Vagina (tissue), 2 donors: Measurements from ENCODE around the gene SLC29A2. TPM values are rescaled to one million over a fixed set of nuclear protein-coding genes. Genes with fewer than 3 reads are reported as not detected.

Experiments used
- DNase-seq, 2 donors: peaks; one replicate each; pipeline ENCODE4 v3.0.0-alpha.2; 2017; ENCODE audit errors: extremely low spot score in 2 of 2
- H3K27ac ChIP-seq: fragments of 200-600 bp; sonication (generic); one replicate; pipeline ENCODE4 v1.5.1; 2019
- H3K27me3 ChIP-seq: fragments of 200-600 bp; sonication (generic); one replicate; pipeline ENCODE4 v1.5.1; 2019
- H3K36me3 ChIP-seq, 2 donors: fragments of 200-600 bp; sonication (generic); one replicate each; pipeline ENCODE4 v1.5.1; 2017 to 2019
- H3K4me1 ChIP-seq: fragments of 200-600 bp; sonication (generic); one replicate; pipeline ENCODE4 v1.5.1; 2019
- H3K4me3 ChIP-seq, 2 donors: fragments of 200-600 bp; sonication (generic); 1 replicate in 1 of 2; 2 replicates in 1 of 2; pipeline ENCODE4 v1.5.1; 2016 to 2019
- H3K9me3 ChIP-seq: fragments of 200-600 bp; sonication (generic); one replicate; pipeline ENCODE4 v1.5.1; 2019
- CTCF ChIP-seq, 3 experiments: fragments of 450-650 bp in 2 of 3; fragments of 200-600 bp in 1 of 3; sonication (generic) in 1 of 3; IDR thresholded peaks; one replicate each; pipeline ENCODE4 v1.5.1; 2017 to 2019; ENCODE audit warnings: antibody characterized with exemption in 3 of 3, mild to moderate bottlenecking in 2 of 3, moderate library complexity in 2 of 3
- POLR2A ChIP-seq, 2 donors: fragments of 450-650 bp; IDR thresholded peaks; one replicate each; pipeline ENCODE4 v1.6.1; 2017; ENCODE audit warnings: antibody characterized with exemption in 2 of 2, mild to moderate bottlenecking in 2 of 2, moderate library complexity in 2 of 2
- POLR2AphosphoS5 ChIP-seq, 2 donors: sonication (generic); formaldehyde crosslinking; IDR thresholded peaks; one replicate each; pipeline ENCODE4 v1.9.0; 2017; ENCODE audit warnings: antibody characterized with exemption in 2 of 2, mild to moderate bottlenecking in 2 of 2, low read depth in 1 of 2; ENCODE audit not compliant: insufficient read depth in 1 of 2
- intact Hi-C: fragments of 100-400 bp; cut with DNase I; formaldehyde crosslinking; loops from one replicate; pipeline ENCODE4 v1.15.1; 2023
- total RNA-seq: library from RNA; depleted of rRNA; stranded (reverse); fragments of >200 nt; gene quantifications from one replicate; pipeline ENCODE4 v1.2.3, GENCODE V29; 2016

The SLC29A2 gene
- total RNA-seq, 1 donor from 2014 or later: 4.2 TPM

- Histone ChIP-seq H3K27ac (peak overlapping the region; percentile 93), H3K9me3 (no peaks in the 10 kb centered on the region), H3K27me3 (no peaks in the 10 kb centered on the region), H3K4me1 (peaks cover 47% of the 10 kb centered on the region), H3K4me3 (no peak overlapping the region), H3K36me3 (peaks cover 0 to under 1% of the 10 kb centered on the region in 2 donors)
- no peak for DNase-seq
- TF ChIP-seq POLR2A (IDR thresholded peaks at IDR 0.05): no peak
- TF ChIP-seq POLR2AphosphoS5 (IDR thresholded peaks at IDR 0.05; ENCODE audit: insufficient read depth in 1 of 2, low read depth in 1 of 2): no peak
- no peak for TF ChIP-seq CTCF (IDR thresholded peaks at IDR 0.05)
- intact Hi-C loops: loop anchor here (2.0 to 5.0 kb wide), 2 partner anchors 15 to 59 kb away; no protein-coding TSS in a partner anchor
Measured at GRCh38 chr11:66328031-66328301, 43.6 kb downstream of the SLC29A2 start.

GRCh38 chr11:66327171-66328030 lies 44.2 kb downstream of the SLC29A2 start:
- no peak overlapping the region for H3K4me3 ChIP-seq
- DNase-seq: no peak
- H3K27ac ChIP-seq: peak overlapping the region; percentile 93
- H3K27me3 ChIP-seq: no peaks in the 10 kb centered on the region
- H3K9me3 ChIP-seq: no peaks in the 10 kb centered on the region
- TF ChIP-seq POLR2AphosphoS5 (IDR thresholded peaks at IDR 0.05; ENCODE audit: insufficient read depth in 1 of 2, low read depth in 1 of 2) (no peak), CTCF (IDR thresholded peaks at IDR 0.05) (no peak), POLR2A (IDR thresholded peaks at IDR 0.05) (no peak)
- no peaks in the 10 kb centered on the region for H3K36me3 ChIP-seq
- intact Hi-C loops: loop anchor here (2.0 to 5.0 kb wide), 2 partner anchors 15 to 60 kb away; no protein-coding TSS in a partner anchor
- H3K4me1 ChIP-seq: peaks cover 52% of the 10 kb centered on the region

GRCh38 chr11:66326261-66327111 lies 45.1 kb downstream of the SLC29A2 start:
- Histone ChIP-seq H3K4me3 (peak overlapping the region in 1 of 2 donors; percentile 1), H3K4me1 (peaks cover 61% of the 10 kb centered on the region), H3K36me3 (no peaks in the 10 kb centered on the region), H3K27ac (peak overlapping the region; percentile 93), H3K9me3 (no peaks in the 10 kb centered on the region), H3K27me3 (no peaks in the 10 kb centered on the region)
- DNase-seq: no peak
- peak in 1 of 2 donors; percentile 77 for TF ChIP-seq POLR2AphosphoS5 (IDR thresholded peaks at IDR 0.05; ENCODE audit: insufficient read depth in 1 of 2, low read depth in 1 of 2)
- no peak for TF ChIP-seq POLR2A (IDR thresholded peaks at IDR 0.05)
- intact Hi-C loops: loop anchor here (5.0 kb wide), 1 partner anchor 61 kb away; no protein-coding TSS in a partner anchor

GRCh38 chr11:66325263-66325671 lies 46.3 kb downstream of the SLC29A2 start:
- intact Hi-C loops: loop anchor here (5.0 kb wide), 1 partner anchor 62 kb away; no protein-coding TSS in a partner anchor
- no peak for DNase-seq
- Histone ChIP-seq H3K4me3 (no peak overlapping the region), H3K27ac (peak overlapping the region; percentile 93), H3K4me1 (peaks cover 61% of the 10 kb centered on the region), H3K27me3 (no peaks in the 10 kb centered on the region), H3K36me3 (no peaks in the 10 kb centered on the region), H3K9me3 (no peaks in the 10 kb centered on the region)
- no peak for TF ChIP-seq CTCF (IDR thresholded peaks at IDR 0.05)
- no peak for TF ChIP-seq POLR2AphosphoS5 (IDR thresholded peaks at IDR 0.05; ENCODE audit: insufficient read depth in 1 of 2, low read depth in 1 of 2)
- no peak for TF ChIP-seq POLR2A (IDR thresholded peaks at IDR 0.05)

- DNase-seq: no peak
- H3K27me3 ChIP-seq: no peaks in the 10 kb centered on the region
- TF ChIP-seq CTCF (IDR thresholded peaks at IDR 0.05) (no peak), POLR2A (IDR thresholded peaks at IDR 0.05) (no peak), POLR2AphosphoS5 (IDR thresholded peaks at IDR 0.05; ENCODE audit: insufficient read depth in 1 of 2, low read depth in 1 of 2) (peak in 1 of 2 donors; percentile 37)
- no peak overlapping the region for H3K4me3 ChIP-seq
- H3K36me3 ChIP-seq: no peaks in the 10 kb centered on the region
- no peaks in the 10 kb centered on the region for H3K9me3 ChIP-seq
- intact Hi-C loops: loop anchor here (5.0 kb wide), 1 partner anchor 63 kb away; no protein-coding TSS in a partner anchor
- peak overlapping the region; percentile 93 for H3K27ac ChIP-seq
- H3K4me1 ChIP-seq: peaks cover 61% of the 10 kb centered on the region
Measured at GRCh38 chr11:66324664-66325063, 46.9 kb downstream of the SLC29A2 start.
